ENCODE data around the gene OR6Q1. TPM values are rescaled to one million over a fixed set of nuclear protein-coding genes. Genes with fewer than 3 reads are reported as not detected.

OR6Q1 gene
- total RNA-seq, 1 experiment from 2014 or later, result not detected

GRCh38 chr11:58006940-58007339, 23.8 kb upstream of the OR6Q1 start:
- Histone ChIP-seq H3K27me3 (replicated peaks; ENCODE audit: insufficient read depth, low read depth, low read length, poor library complexity) (no peaks in the 10 kb centered on the region), H3K36me3 (ENCODE audit: insufficient read depth, low read length, poor library complexity, severe bottlenecking) (no peaks in the 10 kb centered on the region), H3K9me3 (ENCODE audit: low read depth, low read length, poor library complexity, severe bottlenecking) (no peaks in the 10 kb centered on the region), H3K27ac (ENCODE audit: low read depth, low read length, poor library complexity, severe bottlenecking) (no peak overlapping the region), H3K4me3 (ENCODE audit: low read depth, low read length, poor library complexity, severe bottlenecking) (no peak overlapping the region), H3K4me1 (ENCODE audit: insufficient read depth, low read length, poor library complexity, severe bottlenecking) (peaks cover 15% of the 10 kb centered on the region)
- no peak for TF ChIP-seq CTCF (conservative IDR thresholded peaks at IDR 0.05; ENCODE audit: low read depth, low read length)
- no peak for TF ChIP-seq EZH2 (IDR thresholded peaks at IDR 0.05; ENCODE audit: borderline replicate concordance, low read depth, low read length, poor library complexity, severe bottlenecking)
- peak; percentile 27 for DNase-seq (ENCODE audit: low spot score)
- intact Hi-C loops (cut with micrococcal nuclease; ENCODE audit: unreplicated experiment), result loop anchor here (10.0 kb wide), 1 partner anchor 252 kb away; the partner anchor contains the start of gene BTBD18
- no TSS peak for BruUV-seq (replicated peaks)
- POLR2A ChIA-PET (ENCODE audit: low non-redundant PET), result no interaction called here
- CTCF ChIA-PET, result no interaction called here

GRCh38 chr11:58011771-58012170, 19.0 kb upstream of the OR6Q1 start:
- H3K4me3 ChIP-seq (ENCODE audit: low read depth, low read length, poor library complexity, severe bottlenecking), result no peak overlapping the region
- TF ChIP-seq CTCF (conservative IDR thresholded peaks at IDR 0.05; ENCODE audit: low read depth, low read length) (no peak), EZH2 (IDR thresholded peaks at IDR 0.05; ENCODE audit: borderline replicate concordance, low read depth, low read length, poor library complexity, severe bottlenecking) (no peak)
- H3K4me1 ChIP-seq (ENCODE audit: insufficient read depth, low read length, poor library complexity, severe bottlenecking), result no peaks in the 10 kb centered on the region
- ChIA-PET CTCF (no interaction called here), POLR2A (ENCODE audit: low non-redundant PET) (no interaction called here)
- H3K27ac ChIP-seq (ENCODE audit: low read depth, low read length, poor library complexity, severe bottlenecking), result no peak overlapping the region
- H3K9me3 ChIP-seq (ENCODE audit: low read depth, low read length, poor library complexity, severe bottlenecking), result no peaks in the 10 kb centered on the region
- no TSS peak for BruUV-seq (replicated peaks)
- H3K27me3 ChIP-seq (replicated peaks; ENCODE audit: insufficient read depth, low read depth, low read length, poor library complexity), result no peaks in the 10 kb centered on the region
- intact Hi-C loops (cut with micrococcal nuclease; ENCODE audit: unreplicated experiment), result no loop called here
- DNase-seq (ENCODE audit: low spot score), result no peak
- H3K36me3 ChIP-seq (ENCODE audit: insufficient read depth, low read length, poor library complexity, severe bottlenecking), result no peaks in the 10 kb centered on the region

GRCh38 chr11:58023435-58023931, 7.3 kb upstream of the OR6Q1 start, which contains the start of gene OR9Q1:
Gene OR9Q1, plus strand, starts transcription at chr11:58023881. Its CDS starts 155,564 bp downstream, at chr11:58179445.
- CTCF ChIA-PET, result no interaction called here
- peak within 1 kb of the TSS; percentile 22 for H3K27ac ChIP-seq (ENCODE audit: low read depth, low read length, poor library complexity, severe bottlenecking)
- no peak for DNase-seq (ENCODE audit: low spot score)

More at GRCh38 chr11:58023435-58023931, 7.3 kb upstream of the OR6Q1 start, which contains the start of gene OR9Q1:
- H3K27me3 ChIP-seq (replicated peaks; ENCODE audit: insufficient read depth, low read depth, low read length, poor library complexity), result no peaks in the 10 kb centered on the region
- H3K4me3 ChIP-seq (ENCODE audit: low read depth, low read length, poor library complexity, severe bottlenecking), result no peak within 1 kb of the TSS
- H3K4me1 ChIP-seq (ENCODE audit: insufficient read depth, low read length, poor library complexity, severe bottlenecking), result peaks cover 9% of the 10 kb centered on the region
- H3K36me3 ChIP-seq (ENCODE audit: insufficient read depth, low read length, poor library complexity, severe bottlenecking), result no peaks in the 10 kb centered on the region
- no peak for TF ChIP-seq EZH2 (IDR thresholded peaks at IDR 0.05; ENCODE audit: borderline replicate concordance, low read depth, low read length, poor library complexity, severe bottlenecking)
- no peak for TF ChIP-seq CTCF (conservative IDR thresholded peaks at IDR 0.05; ENCODE audit: low read depth, low read length)
- intact Hi-C loops (cut with micrococcal nuclease; ENCODE audit: unreplicated experiment), result no loop called here
- no peaks in the 10 kb centered on the region for H3K9me3 ChIP-seq (ENCODE audit: low read depth, low read length, poor library complexity, severe bottlenecking)
- POLR2A ChIA-PET (ENCODE audit: low non-redundant PET), result no interaction called here
- BruUV-seq (replicated peaks), result no TSS peak
